PC-9 (cell line): Measurements from ENCODE around the gene COL13A1. TPM values are rescaled to one million over a fixed set of nuclear protein-coding genes. Genes with fewer than 3 reads are reported as not detected.

Source experiments
- BruUV-seq: library from RNA; stranded (reverse); fragments of 400-500 nt; replicated peaks from 2 replicates; lab custom pipeline; 2021; lab: Mats Ljungman, UMichigan
- CTCF ChIA-PET: fragments of 300-600 bp; sonication (Branson Sonifier 250); formaldehyde crosslinking; loops from one replicate; lab custom pipeline; 2022; ENCODE audit warnings: antibody characterized with exemption; lab: Charles Lee
- POLR2A ChIA-PET: fragments of 300-600 bp; sonication (Branson Sonifier 250); formaldehyde crosslinking; loops from one replicate; lab custom pipeline; 2022; ENCODE audit warnings: antibody characterized with exemption; ENCODE audit not compliant: unreplicated experiment; lab: Charles Lee
- DNase-seq, 2 experiments: peaks; one replicate each; pipeline versions ENCODE4 v3.0.0 to v3.0.0-alpha.2; 2015 to 2022; ENCODE audit warnings: mixed read lengths in 1 of 2
- H2AFZ ChIP-seq: fragments of 200-600 bp; sonication (generic); 2 replicates; pipeline ENCODE4 v1.8.1; 2017; ENCODE audit warnings: antibody characterized with exemption
- H3F3A ChIP-seq: fragments of 200-600 bp; sonication (generic); 2 replicates; pipeline ENCODE4 v1.8.1; 2017; ENCODE audit warnings: antibody characterized with exemption, mild to moderate bottlenecking, low read depth; ENCODE audit not compliant: insufficient read depth
- H3K27ac ChIP-seq: fragments of 200-600 bp; sonication (generic); 2 replicates; pipeline ENCODE4 v1.6.1; 2016; ENCODE audit warnings: mixed run types
- H3K27me3 ChIP-seq: fragments of 200-600 bp; sonication (generic); 2 replicates; pipeline ENCODE4 v1.6.1; 2016; ENCODE audit warnings: low read depth, mixed run types; ENCODE audit not compliant: insufficient read depth
- H3K36me3 ChIP-seq: fragments of 200-600 bp; sonication (generic); 2 replicates; pipeline ENCODE4 v1.6.1; 2016; ENCODE audit warnings: low read depth, mixed run types
- H3K4me1 ChIP-seq: fragments of 200-600 bp; sonication (generic); replicated peaks from 2 replicates; pipeline ENCODE4 v1.6.1; 2016; ENCODE audit warnings: mixed run types; ENCODE audit not compliant: insufficient read depth
- H3K4me2 ChIP-seq: fragments of 200-600 bp; sonication (generic); 2 replicates; pipeline ENCODE4 v1.6.1; 2017; ENCODE audit warnings: mixed run types
- H3K4me3 ChIP-seq: fragments of 200-600 bp; sonication (generic); 2 replicates; pipeline ENCODE4 v1.6.1; 2016; ENCODE audit warnings: mixed run types
- H3K79me2 ChIP-seq: fragments of 200-600 bp; sonication (generic); 2 replicates; pipeline ENCODE4 v1.6.1; 2017; ENCODE audit warnings: low read depth, mixed run types
- H3K9me2 ChIP-seq: fragments of 200-600 bp; sonication (generic); 2 replicates; pipeline ENCODE4 v1.8.1; 2017; ENCODE audit warnings: mild to moderate bottlenecking; ENCODE audit not compliant: insufficient read depth
- H3K9me3 ChIP-seq: fragments of 200-600 bp; sonication (generic); 2 replicates; pipeline ENCODE4 v1.8.1; 2016; ENCODE audit warnings: low read depth; ENCODE audit not compliant: insufficient read depth
- H4K20me1 ChIP-seq: fragments of 200-600 bp; sonication (generic); 2 replicates; pipeline ENCODE4 v1.8.1; 2017; ENCODE audit not compliant: insufficient read depth
- CTCF ChIP-seq: fragments of 200-600 bp; sonication (generic); conservative IDR thresholded peaks from 2 replicates; pipeline ENCODE4 v1.6.1; 2017; ENCODE audit warnings: mixed run types, antibody characterized with exemption, mild to moderate bottlenecking, moderate library complexity
- EZH2 ChIP-seq: fragments of 200-600 bp; sonication (generic); IDR thresholded peaks from 2 replicates; pipeline ENCODE4 v1.8.0; 2017; ENCODE audit warnings: antibody characterized with exemption, low read depth
- intact Hi-C: fragments of 100-400 bp; cut with micrococcal nuclease; formaldehyde crosslinking; loops from one replicate; pipeline ENCODE4 v1.10.0; 2022; ENCODE audit not compliant: unreplicated experiment
- total RNA-seq: library from RNA; stranded (reverse); gene quantifications from 2 replicates; pipeline ENCODE4 v1.2.3, GENCODE V29; 2021

Gene COL13A1
- total RNA-seq, 1 experiment from 2014 or later: 1.6 TPM

- BruUV-seq: no TSS peak
- DNase-seq: no peak
- ChIA-PET CTCF (no interaction called here), POLR2A (no interaction called here)
- Histone ChIP-seq H2AFZ (no peak overlapping the region), H3K9me3 (no peaks in the 10 kb centered on the region), H3K27me3 (no peaks in the 10 kb centered on the region), H3K4me3 (no peak overlapping the region), H3K9me2 (no peaks in the 10 kb centered on the region), H4K20me1 (no peaks in the 10 kb centered on the region), H3K4me2 (no peak overlapping the region), H3K27ac (no peak overlapping the region), H3F3A (no peaks in the 10 kb centered on the region), H3K4me1 (no peaks in the 10 kb centered on the region), H3K79me2 (no peaks in the 10 kb centered on the region), H3K36me3 (no peaks in the 10 kb centered on the region)
- intact Hi-C loops: no loop called here
- TF ChIP-seq CTCF: no peak
- no peak for TF ChIP-seq EZH2
Observed at GRCh38 chr10:69953851-69954250, 152.1 kb downstream of the COL13A1 start.

- BruUV-seq: no TSS peak
- peak in 1 of 2 experiments; percentile 10 for DNase-seq
- H3K9me2 ChIP-seq: no peaks in the 10 kb centered on the region
- intact Hi-C loops: no loop called here
- H3F3A ChIP-seq: no peaks in the 10 kb centered on the region
- H3K27me3 ChIP-seq: no peaks in the 10 kb centered on the region
- H3K36me3 ChIP-seq: no peaks in the 10 kb centered on the region
- POLR2A ChIA-PET: no interaction called here
- no peaks in the 10 kb centered on the region for H4K20me1 ChIP-seq
- CTCF ChIA-PET: no interaction called here
- H3K79me2 ChIP-seq: no peaks in the 10 kb centered on the region
- no peaks in the 10 kb centered on the region for H3K4me1 ChIP-seq
- no peak overlapping the region for H3K4me2 ChIP-seq
- no peak overlapping the region for H3K27ac ChIP-seq
- no peaks in the 10 kb centered on the region for H3K9me3 ChIP-seq
- no peak overlapping the region for H2AFZ ChIP-seq
- H3K4me3 ChIP-seq: no peak overlapping the region
- TF ChIP-seq CTCF (no peak), EZH2 (no peak)
Observed at GRCh38 chr10:69955211-69955805, 153.6 kb downstream of the COL13A1 start.

GRCh38 chr10:69955897-69956740 lies 154.4 kb downstream of the COL13A1 start:
- H3K79me2 ChIP-seq: no peaks in the 10 kb centered on the region
- no peak overlapping the region for H3K27ac ChIP-seq
- H3K4me3 ChIP-seq: no peak overlapping the region
- H3K4me2 ChIP-seq: no peak overlapping the region
- ChIA-PET CTCF (no interaction called here), POLR2A (no interaction called here)
- no peaks in the 10 kb centered on the region for H3K27me3 ChIP-seq
- no peaks in the 10 kb centered on the region for H3F3A ChIP-seq
- H2AFZ ChIP-seq: no peak overlapping the region
- DNase-seq: peak in 1 of 2 experiments; percentile 6
- no peaks in the 10 kb centered on the region for H3K4me1 ChIP-seq
- BruUV-seq: no TSS peak
- no peaks in the 10 kb centered on the region for H3K9me3 ChIP-seq
- no peaks in the 10 kb centered on the region for H4K20me1 ChIP-seq
- H3K36me3 ChIP-seq: no peaks in the 10 kb centered on the region
- TF ChIP-seq CTCF (no peak), EZH2 (no peak)
- intact Hi-C loops: no loop called here
- no peaks in the 10 kb centered on the region for H3K9me2 ChIP-seq
